HEK293 (cell line): Measurements from ENCODE around the gene GPATCH2.

Experiments used
- CTCF ChIA-PET: fragments of 350-600 bp; formaldehyde crosslinking; extraction: SDS; loops from one replicate; lab custom pipeline; 2021; ENCODE audit warnings: antibody characterized with exemption; lab: Yijun Ruan, JAX
- POLR2A ChIA-PET: fragments of 300-600 bp; formaldehyde crosslinking; extraction: SDS; loops from one replicate; lab custom pipeline; 2020; ENCODE audit warnings: antibody characterized with exemption, inconsistent platforms; lab: Yijun Ruan, JAX
- H3K27ac ChIP-seq: fragments of 200-500 bp; sonication (Bioruptor generic); 2 replicates; pipeline ENCODE4 v1.5.1; 2014; ENCODE audit warnings: low read depth, low read length, control low read depth, inconsistent platforms; ENCODE audit errors: extremely low read depth
- H3K36me3 ChIP-seq, 2 experiments: fragments of 200-500 bp in 1 of 2; sonication (Bioruptor generic) in 1 of 2; 1 replicate in 1 of 2; 2 replicates in 1 of 2; pipeline ENCODE4 v1.5.1; 2014 to 2017; ENCODE audit warnings: inconsistent platforms in 2 of 2, low read length in 2 of 2; ENCODE audit not compliant: control insufficient read depth in 2 of 2, insufficient read depth in 1 of 2
- H3K4me1 ChIP-seq: fragments of 200-500 bp; sonication (Bioruptor generic); 2 replicates; pipeline ENCODE4 v1.5.1; 2014; ENCODE audit warnings: mild to moderate bottlenecking, low read length, inconsistent platforms; ENCODE audit not compliant: control insufficient read depth, insufficient read depth
- H3K4me3 ChIP-seq: 2 replicates; pipeline ENCODE4 v1.5.1; 2011; ENCODE audit warnings: low read depth, mild to moderate bottlenecking, control low read depth, low read length, moderate library complexity
- H3K9me3 ChIP-seq: fragments of 200-500 bp; sonication (Bioruptor generic); 2 replicates; pipeline ENCODE4 v1.5.1; 2014; ENCODE audit warnings: low read depth, low read length, inconsistent platforms; ENCODE audit not compliant: control insufficient read depth, insufficient read depth
- ATF2 ChIP-seq: fragments of 450-650 bp; formaldehyde crosslinking; IDR thresholded peaks from 2 replicates; pipeline ENCODE4 v1.5.1; 2016; ENCODE audit warnings: missing biosample characterization, missing genetic modification characterization, low read depth
- GLIS2 ChIP-seq: fragments of 450-650 bp; formaldehyde crosslinking; IDR thresholded peaks from 2 replicates; pipeline ENCODE4 v1.5.1; 2016; ENCODE audit warnings: missing biosample characterization, missing genetic modification characterization
- KLF16 ChIP-seq: fragments of 450-650 bp; formaldehyde crosslinking; IDR thresholded peaks from 2 replicates; pipeline ENCODE4 v1.5.1; 2017; ENCODE audit warnings: missing biosample characterization, missing genetic modification characterization
- KLF8 ChIP-seq: fragments of 450-650 bp; formaldehyde crosslinking; IDR thresholded peaks from 2 replicates; pipeline ENCODE4 v1.5.1; 2016; ENCODE audit warnings: missing biosample characterization, missing genetic modification characterization
- PRDM1 ChIP-seq: fragments of 450-650 bp; formaldehyde crosslinking; IDR thresholded peaks from 2 replicates; pipeline ENCODE4; 2016; ENCODE audit warnings: missing biosample characterization, missing genetic modification characterization
- REST ChIP-seq: fragments of 450-650 bp; formaldehyde crosslinking; IDR thresholded peaks from 2 replicates; pipeline ENCODE4 v1.5.1; 2016; ENCODE audit warnings: missing biosample characterization, missing genetic modification characterization
- ZNF112 ChIP-seq: fragments of 450-650 bp; formaldehyde crosslinking; IDR thresholded peaks from 2 replicates; pipeline ENCODE4 v1.5.0; 2017; ENCODE audit warnings: missing biosample characterization, missing genetic modification characterization
- ZNF155 ChIP-seq: fragments of 450-650 bp; formaldehyde crosslinking; IDR thresholded peaks from 2 replicates; pipeline ENCODE4 v1.5.1; 2016; ENCODE audit warnings: missing biosample characterization, missing genetic modification characterization
- ZNF174 ChIP-seq: fragments of 450-650 bp; formaldehyde crosslinking; IDR thresholded peaks from 2 replicates; pipeline ENCODE4 v1.5.0; 2017; ENCODE audit warnings: missing biosample characterization, mild to moderate bottlenecking, missing genetic modification characterization
- ZNF221 ChIP-seq: fragments of 450-650 bp; formaldehyde crosslinking; IDR thresholded peaks from 2 replicates; pipeline ENCODE4 v1.5.1; 2017; ENCODE audit warnings: missing biosample characterization, missing genetic modification characterization, borderline replicate concordance
- ZNF350 ChIP-seq: fragments of 450-650 bp; formaldehyde crosslinking; IDR thresholded peaks from 2 replicates; pipeline ENCODE4 v1.5.0; 2017; ENCODE audit warnings: missing biosample characterization, mild to moderate bottlenecking, missing genetic modification characterization
- ZNF423 ChIP-seq: fragments of 450-650 bp; formaldehyde crosslinking; IDR thresholded peaks from 2 replicates; pipeline ENCODE4 v1.5.1; 2016; ENCODE audit warnings: missing biosample characterization, missing genetic modification characterization
- ZNF629 ChIP-seq: fragments of 450-650 bp; formaldehyde crosslinking; IDR thresholded peaks from 2 replicates; pipeline ENCODE4 v1.5.1; 2017; ENCODE audit warnings: missing biosample characterization, missing genetic modification characterization
- ZNF645 ChIP-seq: fragments of 450-650 bp; formaldehyde crosslinking; IDR thresholded peaks from 2 replicates; pipeline ENCODE4; 2016; ENCODE audit warnings: missing biosample characterization, missing genetic modification characterization
- ZNF704 ChIP-seq: fragments of 450-650 bp; formaldehyde crosslinking; IDR thresholded peaks from 2 replicates; pipeline ENCODE4 v1.5.1; 2016; ENCODE audit warnings: missing biosample characterization, missing genetic modification characterization
- ZNF747 ChIP-seq: fragments of 450-650 bp; formaldehyde crosslinking; IDR thresholded peaks from 2 replicates; pipeline ENCODE4 v1.5.1; 2016; ENCODE audit warnings: missing biosample characterization, missing genetic modification characterization
- ZNF837 ChIP-seq: fragments of 450-650 bp; formaldehyde crosslinking; IDR thresholded peaks from 2 replicates; pipeline ENCODE4 v1.5.1; 2016; ENCODE audit warnings: missing biosample characterization, missing genetic modification characterization
- ZSCAN18 ChIP-seq: fragments of 450-650 bp; formaldehyde crosslinking; IDR thresholded peaks from 2 replicates; pipeline ENCODE4 v1.5.1; 2016; ENCODE audit warnings: missing biosample characterization, missing genetic modification characterization

Gene GPATCH2

GRCh38 chr1:217617126-217617525 is 13.8 kb downstream of the GPATCH2 start:
- Histone ChIP-seq H3K4me3 (no peak overlapping the region), H3K36me3 (peaks cover 8 to 26% of the 10 kb centered on the region in 2 experiments), H3K27ac (no peak overlapping the region), H3K4me1 (no peaks in the 10 kb centered on the region; the same call in 1 of the 2 replicates), H3K9me3 (no peaks in the 10 kb centered on the region)
- POLR2A ChIA-PET, result no interaction called here
- CTCF ChIA-PET, result no interaction called here
- peak; percentile 27; the same call in 1 of the 2 replicates for TF ChIP-seq PRDM1 (tag by site-specific recombination)
- no peak for TF ChIP-seq KLF16 (tag by site-specific recombination)

- H3K36me3 ChIP-seq, result peaks cover 12 to 33% of the 10 kb centered on the region in 2 experiments
- H3K4me3 ChIP-seq, result no peak overlapping the region
- H3K27ac ChIP-seq, result no peak overlapping the region
- ChIA-PET POLR2A (no interaction called here), CTCF (interaction anchor here (0.6 kb wide), 1 partner anchor 15 kb away, joined by 3 read pairs; no protein-coding TSS in a partner anchor)
- no peaks in the 10 kb centered on the region for H3K9me3 ChIP-seq
- TF ChIP-seq ZNF155, result no peak
- no peak for TF ChIP-seq REST (tag by site-specific recombination)
- no peak for TF ChIP-seq ZNF221
- no peak for TF ChIP-seq ZNF423 (tag by site-specific recombination)
- TF ChIP-seq ZNF747 (tag by site-specific recombination), result no peak
- no peak for TF ChIP-seq ZNF350
- TF ChIP-seq KLF8 (tag by site-specific recombination), result no peak
- no peak for TF ChIP-seq ZNF112 (tag by site-specific recombination)
- no peak for TF ChIP-seq ATF2 (tag by site-specific recombination)
- TF ChIP-seq ZSCAN18 (tag by site-specific recombination), result no peak
- no peak for TF ChIP-seq ZNF704
- no peak for TF ChIP-seq ZNF174 (tag by site-specific recombination)
- no peak for TF ChIP-seq ZNF629
- no peak for TF ChIP-seq ZNF645 (tag by site-specific recombination)
- no peak for TF ChIP-seq ZNF837 (tag by site-specific recombination)
- no peak for TF ChIP-seq GLIS2 (tag by site-specific recombination)
- no peaks in the 10 kb centered on the region; the same call in 1 of the 2 replicates for H3K4me1 ChIP-seq
Measured at GRCh38 chr1:217614200-217614712, 16.6 kb downstream of the GPATCH2 start.
